Right atrium auricular region (tissue), 2 donors: ENCODE results near the gene NLRP9. TPM values are rescaled to one million over a fixed set of nuclear protein-coding genes. Genes with fewer than 3 reads are reported as not detected.

ENCODE experiments used
- DNase-seq: peaks from one replicate; pipeline ENCODE4 v3.0.0-alpha.2; 2019; ENCODE audit warnings: low spot score
- H3K27ac ChIP-seq, 2 donors: fragments of 200-600 bp; sonication (generic); 1 replicate in 1 of 2; 2 replicates in 1 of 2; pipeline ENCODE4 v1.5.1; 2016 to 2019
- H3K27me3 ChIP-seq, 2 donors: fragments of 200-600 bp; sonication (generic); one replicate each; pipeline versions ENCODE4 v1.5.1 to v1.6.0; 2017 to 2019
- H3K36me3 ChIP-seq: fragments of 200-600 bp; sonication (generic); one replicate; pipeline ENCODE4 v1.5.1; 2016
- H3K4me1 ChIP-seq, 2 donors: fragments of 200-600 bp; sonication (generic); one replicate each; pipeline versions ENCODE4 v1.5.1 to v1.6.0; 2017 to 2019
- H3K4me3 ChIP-seq, 2 donors: fragments of 200-600 bp; sonication (generic); 1 replicate in 1 of 2; 2 replicates in 1 of 2; pipeline ENCODE4 v1.5.1; 2017 to 2019; ENCODE audit warnings: mild to moderate bottlenecking in 1 of 2, moderate library complexity in 1 of 2
- H3K9me3 ChIP-seq, 2 donors: fragments of 200-600 bp; sonication (generic); one replicate each; pipeline ENCODE4 v1.5.1; 2019
- CTCF ChIP-seq, 2 donors: fragments of 200-600 bp; sonication (generic); IDR thresholded peaks; one replicate each; pipeline ENCODE4 v1.5.1; 2019; ENCODE audit warnings: antibody characterized with exemption in 2 of 2
- total RNA-seq, 2 donors: library from RNA; depleted of rRNA; stranded (reverse); fragments of >200 nt; gene quantifications; one replicate each; pipeline ENCODE4 v1.1.0, GENCODE V29; 2016

Gene NLRP9
- total RNA-seq, 2 donors from 2014 or later = not detected

- DNase-seq = no peak
- Histone ChIP-seq H3K27me3 (no peaks in the 10 kb centered on the region), H3K4me3 (no peak overlapping the region), H3K9me3 (no peaks in the 10 kb centered on the region), H3K36me3 (peaks cover 83% of the 10 kb centered on the region), H3K27ac (no peak overlapping the region), H3K4me1 (peaks cover 0 to 15% of the 10 kb centered on the region in 2 donors)
- no peak for TF ChIP-seq CTCF (IDR thresholded peaks at IDR 0.05)
Observed at GRCh38 chr19:55687281-55688201, 50.7 kb downstream of the NLRP9 start.

GRCh38 chr19:55686311-55687050, 51.7 kb downstream of the NLRP9 start:
- Histone ChIP-seq H3K27me3 (no peaks in the 10 kb centered on the region), H3K36me3 (peaks cover 82% of the 10 kb centered on the region)
- no peak for DNase-seq

GRCh38 chr19:55685776-55686175, 52.4 kb downstream of the NLRP9 start:
- Histone ChIP-seq H3K36me3 (peaks cover 83% of the 10 kb centered on the region), H3K27ac (no peak overlapping the region), H3K9me3 (no peaks in the 10 kb centered on the region), H3K27me3 (no peaks in the 10 kb centered on the region), H3K4me3 (no peak overlapping the region), H3K4me1 (peaks cover 0 to 15% of the 10 kb centered on the region in 2 donors)
- no peak for DNase-seq
- no peak for TF ChIP-seq CTCF (IDR thresholded peaks at IDR 0.05)

More at GRCh38 chr19:55686311-55687050, 51.7 kb downstream of the NLRP9 start:
- TF ChIP-seq CTCF (IDR thresholded peaks at IDR 0.05) = no peak
- Histone ChIP-seq H3K4me1 (peaks cover 0 to 15% of the 10 kb centered on the region in 2 donors), H3K27ac (no peak overlapping the region), H3K9me3 (no peaks in the 10 kb centered on the region), H3K4me3 (no peak overlapping the region)

- DNase-seq = no peak
- H3K4me1 ChIP-seq = peaks cover 0 to 18% of the 10 kb centered on the region in 2 donors
- H3K27me3 ChIP-seq = no peaks in the 10 kb centered on the region
- peaks cover 83% of the 10 kb centered on the region for H3K36me3 ChIP-seq
- H3K27ac ChIP-seq = no peak overlapping the region
- H3K4me3 ChIP-seq = no peak overlapping the region
- no peaks in the 10 kb centered on the region for H3K9me3 ChIP-seq
- no peak for TF ChIP-seq CTCF (IDR thresholded peaks at IDR 0.05)
Observed at GRCh38 chr19:55684946-55685681, 53.1 kb downstream of the NLRP9 start.

- peaks cover 0 to 30% of the 10 kb centered on the region in 2 donors for H3K4me1 ChIP-seq
- DNase-seq = no peak
- no peak overlapping the region for H3K4me3 ChIP-seq
- no peaks in the 10 kb centered on the region for H3K27me3 ChIP-seq
- TF ChIP-seq CTCF (IDR thresholded peaks at IDR 0.05) = no peak
- H3K9me3 ChIP-seq = no peaks in the 10 kb centered on the region
- peaks cover 83% of the 10 kb centered on the region for H3K36me3 ChIP-seq
- no peak overlapping the region for H3K27ac ChIP-seq
Observed at GRCh38 chr19:55683449-55684261, 54.5 kb downstream of the NLRP9 start.
